CD4-positive, alpha-beta T cell (primary cell): ENCODE measurements around the gene LRFN5. TPM values are rescaled to one million over a fixed set of nuclear protein-coding genes. Genes with fewer than 3 reads are reported as not detected.

Experiments
- ATAC-seq: fragments of 200-7000 bp; cut with Tn5 transposase; one replicate; pipeline ENCODE4 v1.10.0; 2022; ENCODE audit warnings: mild to moderate bottlenecking; ENCODE audit not compliant: poor library complexity
- CTCF ChIA-PET: fragments of 350-600 bp; sonication (Branson Sonifier 250); formaldehyde crosslinking; loops from one replicate; lab custom pipeline; 2021; ENCODE audit warnings: antibody characterized with exemption, inconsistent platforms; lab: Charles Lee
- POLR2A ChIA-PET: fragments of 350-600 bp; sonication (Branson Sonifier 250); formaldehyde crosslinking; loops from one replicate; lab custom pipeline; 2021; ENCODE audit warnings: antibody characterized with exemption, inconsistent platforms; lab: Charles Lee
- DNase-seq, 14 experiments: peaks; one replicate each; pipeline ENCODE4 v3.0.0-alpha.2; 2013 to 2020; ENCODE audit warnings: mixed read lengths in 2 of 14
- H3K27ac ChIP-seq, 2 donors: one replicate each; pipeline versions ENCODE4 v1.5.1 to v1.7.0; 2013; ENCODE audit warnings: low read length in 2 of 2, low read depth in 1 of 2, mild to moderate bottlenecking in 1 of 2
- H3K27me3 ChIP-seq, 2 experiments: 1 replicate in 1 of 2; 2 replicates in 1 of 2; pipeline versions ENCODE4 v1.6.1 to v1.7.0; 2013; ENCODE audit warnings: low read length in 2 of 2, control low read depth in 1 of 2, mild to moderate bottlenecking in 1 of 2, moderate library complexity in 1 of 2; ENCODE audit not compliant: insufficient read depth in 2 of 2, control insufficient read depth in 1 of 2
- H3K36me3 ChIP-seq: one replicate; pipeline ENCODE4 v1.6.1; 2013; ENCODE audit warnings: low read length, control low read depth; ENCODE audit not compliant: insufficient read depth
- H3K4me1 ChIP-seq: one replicate; pipeline ENCODE4 v1.6.1; 2013; ENCODE audit warnings: low read length, control low read depth; ENCODE audit not compliant: insufficient read depth
- H3K4me3 ChIP-seq: one replicate; pipeline ENCODE4 v1.5.1; 2013; ENCODE audit warnings: mild to moderate bottlenecking, low read length, moderate library complexity
- H3K9me3 ChIP-seq, 2 experiments: 1 replicate in 1 of 2; 2 replicates in 1 of 2; pipeline versions ENCODE4 v1.6.1 to v1.7.0; 2013; ENCODE audit warnings: low read length in 2 of 2, mild to moderate bottlenecking in 2 of 2, control low read depth in 1 of 2, moderate library complexity in 1 of 2; ENCODE audit not compliant: control insufficient read depth in 1 of 2, insufficient read depth in 1 of 2
- H3K27ac Mint-ChIP-seq: one replicate; pipeline ENCODE4 v1.8.0; 2020; ENCODE audit warnings: mixed read lengths
- H3K27me3 Mint-ChIP-seq: one replicate; pipeline ENCODE4 v1.8.0; 2021; ENCODE audit warnings: mixed read lengths
- H3K36me3 Mint-ChIP-seq: one replicate; pipeline ENCODE4 v1.8.0; 2021; ENCODE audit warnings: low read depth, mixed read lengths
- H3K4me1 Mint-ChIP-seq: one replicate; pipeline ENCODE4 v1.8.0; 2021; ENCODE audit warnings: low read depth, mixed read lengths
- H3K4me3 Mint-ChIP-seq: one replicate; pipeline ENCODE4 v1.8.0; 2020; ENCODE audit warnings: mild to moderate bottlenecking, mixed read lengths
- H3K9me3 Mint-ChIP-seq: one replicate; pipeline ENCODE4 v1.8.0; 2020; ENCODE audit warnings: mixed read lengths
- intact Hi-C, 2 experiments: fragments of 100-400 bp; cut with DNase I in 1 of 2; cut with micrococcal nuclease in 1 of 2; formaldehyde crosslinking; loops; one replicate each; pipeline versions ENCODE4 v1.15.1 to v1.9.0; 2023 to 2025; cut with DNase I, micrococcal nuclease
- total RNA-seq, 174 experiments: library from RNA in 2 of 174; stranded (reverse) in 2 of 174; gene quantifications; one replicate each; pipeline ENCODE4 v1.2.3 and lab custom pipeline; 2021 to 2026
- TF ChIP-seq, protein P1 (sequence below): fragments of 200-600 bp; IDR thresholded peaks from one replicate; pipeline ENCODE4 v1.8.0; 2022; ENCODE audit warnings: antibody characterized with exemption, mild to moderate bottlenecking

The LRFN5 gene
- total RNA-seq, 2 experiments from 2014 or later: not detected

DNA sequence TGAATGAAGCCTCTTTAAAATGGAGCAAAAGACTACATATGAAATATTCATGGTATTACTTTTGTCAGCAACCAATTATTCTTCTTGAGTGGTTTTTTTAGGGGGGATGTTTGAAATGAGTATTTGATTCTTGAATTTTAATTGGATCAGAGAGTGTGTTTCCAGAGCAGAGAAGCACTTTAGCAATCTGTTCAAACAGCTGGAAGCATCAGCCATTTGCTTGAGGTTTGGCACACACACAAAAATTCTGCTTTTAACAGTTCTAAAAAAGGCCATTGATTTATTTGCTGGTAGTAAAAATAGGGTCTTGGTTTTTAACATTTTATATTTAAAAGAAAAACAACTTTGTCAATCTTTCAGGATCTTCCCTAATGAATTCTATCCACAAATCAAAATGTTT is 292.7 kb downstream of the LRFN5 start:
- intact Hi-C loops: no loop called here
- Mint-ChIP-seq H3K4me3 (no peak overlapping the region), H3K27me3 (no peaks in the 10 kb centered on the region), H3K4me1 (no peaks in the 10 kb centered on the region), H3K36me3 (no peaks in the 10 kb centered on the region), H3K27ac (no peak overlapping the region), H3K9me3 (no peaks in the 10 kb centered on the region)
- Histone ChIP-seq H3K9me3 (no peaks in the 10 kb centered on the region), H3K4me1 (no peaks in the 10 kb centered on the region), H3K27me3 (no peaks in the 10 kb centered on the region), H3K36me3 (no peaks in the 10 kb centered on the region), H3K4me3 (no peak overlapping the region), H3K27ac (no peak overlapping the region)
- POLR2A ChIA-PET: no interaction called here
- ATAC-seq (no peak), DNase-seq (no peak)
- CTCF ChIA-PET: no interaction called here
- TF ChIP-seq, protein P1, sequence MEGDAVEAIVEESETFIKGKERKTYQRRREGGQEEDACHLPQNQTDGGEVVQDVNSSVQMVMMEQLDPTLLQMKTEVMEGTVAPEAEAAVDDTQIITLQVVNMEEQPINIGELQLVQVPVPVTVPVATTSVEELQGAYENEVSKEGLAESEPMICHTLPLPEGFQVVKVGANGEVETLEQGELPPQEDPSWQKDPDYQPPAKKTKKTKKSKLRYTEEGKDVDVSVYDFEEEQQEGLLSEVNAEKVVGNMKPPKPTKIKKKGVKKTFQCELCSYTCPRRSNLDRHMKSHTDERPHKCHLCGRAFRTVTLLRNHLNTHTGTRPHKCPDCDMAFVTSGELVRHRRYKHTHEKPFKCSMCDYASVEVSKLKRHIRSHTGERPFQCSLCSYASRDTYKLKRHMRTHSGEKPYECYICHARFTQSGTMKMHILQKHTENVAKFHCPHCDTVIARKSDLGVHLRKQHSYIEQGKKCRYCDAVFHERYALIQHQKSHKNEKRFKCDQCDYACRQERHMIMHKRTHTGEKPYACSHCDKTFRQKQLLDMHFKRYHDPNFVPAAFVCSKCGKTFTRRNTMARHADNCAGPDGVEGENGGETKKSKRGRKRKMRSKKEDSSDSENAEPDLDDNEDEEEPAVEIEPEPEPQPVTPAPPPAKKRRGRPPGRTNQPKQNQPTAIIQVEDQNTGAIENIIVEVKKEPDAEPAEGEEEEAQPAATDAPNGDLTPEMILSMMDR: no peak

DNA sequence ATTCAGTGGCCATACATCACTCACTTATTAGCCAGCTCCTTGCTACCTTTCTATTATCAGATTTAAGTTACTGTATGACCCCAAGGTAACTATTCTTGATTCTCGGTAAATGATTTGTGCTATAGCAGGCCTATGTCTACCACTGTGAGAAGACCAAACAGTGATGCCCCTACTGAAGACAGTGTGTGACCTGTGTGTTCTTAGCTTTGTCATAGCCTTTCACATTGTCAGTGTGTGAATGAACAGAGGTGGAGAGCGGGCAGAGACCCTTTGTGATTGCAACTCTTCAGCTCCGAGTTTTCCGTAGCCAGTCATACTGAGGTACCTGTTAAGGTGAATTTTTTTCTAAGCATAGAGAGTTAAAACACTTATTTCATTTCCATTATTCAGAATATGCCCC is 294.0 kb downstream of the LRFN5 start:
- Histone ChIP-seq H3K27me3 (no peaks in the 10 kb centered on the region), H3K36me3 (no peaks in the 10 kb centered on the region), H3K4me1 (no peaks in the 10 kb centered on the region), H3K9me3 (no peaks in the 10 kb centered on the region), H3K27ac (no peak overlapping the region), H3K4me3 (no peak overlapping the region)
- Mint-ChIP-seq H3K36me3 (no peaks in the 10 kb centered on the region), H3K4me1 (no peaks in the 10 kb centered on the region), H3K27me3 (no peaks in the 10 kb centered on the region), H3K27ac (no peak overlapping the region), H3K9me3 (no peaks in the 10 kb centered on the region), H3K4me3 (no peak overlapping the region)
- DNase-seq: no peak
- CTCF ChIA-PET: no interaction called here
- intact Hi-C loops: no loop called here
- no peak for ATAC-seq
- TF ChIP-seq, protein P1: no peak
- POLR2A ChIA-PET: no interaction called here

- CTCF ChIA-PET: no interaction called here
- no peaks in the 10 kb centered on the region for H3K36me3 Mint-ChIP-seq
Observed at GRCh38 chr14:41901089-41901488, 294.4 kb downstream of the LRFN5 start.

More at GRCh38 chr14:41901089-41901488, 294.4 kb downstream of the LRFN5 start:
- Histone ChIP-seq H3K4me1 (no peaks in the 10 kb centered on the region), H3K9me3 (no peaks in the 10 kb centered on the region), H3K27me3 (no peaks in the 10 kb centered on the region), H3K27ac (no peak overlapping the region), H3K4me3 (no peak overlapping the region), H3K36me3 (no peaks in the 10 kb centered on the region)
- intact Hi-C loops: no loop called here
- Mint-ChIP-seq H3K4me3 (no peak overlapping the region), H3K9me3 (no peaks in the 10 kb centered on the region), H3K27me3 (no peaks in the 10 kb centered on the region), H3K27ac (no peak overlapping the region), H3K4me1 (no peaks in the 10 kb centered on the region)
- ATAC-seq (no peak), DNase-seq (no peak)
- POLR2A ChIA-PET: no interaction called here
- TF ChIP-seq, protein P1: no peak
